GM19324 (cell line): ENCODE results near the gene GRM3.
"Not testable (repeated sequence)": the region's sequence is repeated elsewhere in the genome, so short reads cannot be mapped to it uniquely, and the experiment has no call there.

Experiments
- ATAC-seq: cut with Tn5 transposase; IDR thresholded peaks from one replicate; pipeline ENCODE4 v1.9.1; 2021; ENCODE audit warnings: mild to moderate bottlenecking, moderate library complexity; ENCODE audit not compliant: unreplicated experiment, low FRiP score

GRM3 gene

GRCh38 chr7:86643561-86644281 lies at the start of gene GRM3:
GRM3 (plus strand) TSS chr7:86643909; CDS start chr7:86765146, 121,237 bp downstream.
- ATAC-seq: no peak

- no peak for ATAC-seq
These were observed 45.4 kb upstream of the GRM3 start for GRCh38 chr7:86598311-86598710.

- no peak for ATAC-seq
These were observed 45.0 kb upstream of the GRM3 start for GRCh38 chr7:86598721-86599120.

GRCh38 chr7:86600506-86601290 lies 43.0 kb upstream of the GRM3 start:
- ATAC-seq: no peak

GRCh38 chr7:86615711-86616110 lies 28.0 kb upstream of the GRM3 start:
- ATAC-seq: not testable (repeated sequence)

- no peak for ATAC-seq
These were observed 844 bp downstream of the GRM3 start for GRCh38 chr7:86644282-86645224.

GRCh38 chr7:86645225-86645608 lies 1.5 kb downstream of the GRM3 start:
- ATAC-seq: no peak

- no peak for ATAC-seq
These were observed 2.1 kb downstream of the GRM3 start for GRCh38 chr7:86645676-86646276.

- no peak for ATAC-seq
These were observed 3.8 kb downstream of the GRM3 start for GRCh38 chr7:86647385-86648094.

- ATAC-seq: no peak
These were observed 4.5 kb downstream of the GRM3 start for GRCh38 chr7:86648169-86648568.

GRCh38 chr7:86653919-86654659 lies 10.4 kb downstream of the GRM3 start:
- ATAC-seq: no peak

- no peak for ATAC-seq
These were observed 14.2 kb downstream of the GRM3 start for GRCh38 chr7:86657948-86658347.

- no peak for ATAC-seq
These were observed 17.3 kb downstream of the GRM3 start for GRCh38 chr7:86660950-86661462.

- ATAC-seq: no peak
These were observed 20.8 kb downstream of the GRM3 start for GRCh38 chr7:86664486-86664885.

- no peak for ATAC-seq
These were observed 21.3 kb downstream of the GRM3 start for GRCh38 chr7:86664991-86665390.

- no peak for ATAC-seq
These were observed 22.0 kb downstream of the GRM3 start for GRCh38 chr7:86665669-86666068.

GRCh38 chr7:86667732-86668131 lies 24.0 kb downstream of the GRM3 start:
- no peak for ATAC-seq

- no peak for ATAC-seq
These were observed 24.6 kb downstream of the GRM3 start for GRCh38 chr7:86668315-86668714.

- ATAC-seq: no peak
These were observed 44.1 kb downstream of the GRM3 start for GRCh38 chr7:86687831-86688230.
